Activated T-cell treated with anti-CD3 and anti-CD28 coated beads, Interleukin-2, amount 50 U/mL, for 24 hours (primary cell): ENCODE measurements around the gene FBH1.
"Not testable (repeated sequence)": the region's sequence is repeated elsewhere in the genome, so short reads cannot be mapped to it uniquely, and the experiment has no call there.

Source experiments
- DNase-seq: peaks from one replicate; pipeline ENCODE4 v3.0.0-alpha.2; 2020
- H3K27ac Mint-ChIP-seq: 2 replicates; pipeline ENCODE4 v1.8.0; 2020; ENCODE audit warnings: mild to moderate bottlenecking, mixed read lengths
- H3K27me3 Mint-ChIP-seq: 2 replicates; pipeline ENCODE4 v1.8.0; 2020; ENCODE audit warnings: mixed read lengths
- H3K36me3 Mint-ChIP-seq: 2 replicates; pipeline ENCODE4 v1.8.0; 2020; ENCODE audit warnings: low read depth, mixed read lengths
- H3K4me1 Mint-ChIP-seq: 2 replicates; pipeline ENCODE4 v1.8.0; 2020; ENCODE audit warnings: low read depth, mixed read lengths
- H3K4me3 Mint-ChIP-seq: 2 replicates; pipeline ENCODE4 v1.8.0; 2020; ENCODE audit warnings: mild to moderate bottlenecking, moderate library complexity, mixed read lengths
- H3K9me3 Mint-ChIP-seq: 2 replicates; pipeline ENCODE4 v1.8.0; 2020; ENCODE audit warnings: mixed read lengths

Gene FBH1

GRCh38 chr10:5904227-5904626 is 14.2 kb downstream of the FBH1 start:
- Mint-ChIP-seq H3K27ac (peak overlapping the region; percentile 74), H3K9me3 (no peaks in the 10 kb centered on the region), H3K27me3 (no peaks in the 10 kb centered on the region), H3K4me1 (peaks cover 27% of the 10 kb centered on the region), H3K36me3 (peaks cover 55% of the 10 kb centered on the region), H3K4me3 (no peak overlapping the region)
- DNase-seq: no peak

- H3K36me3 Mint-ChIP-seq: peaks cover 66% of the 10 kb centered on the region
- peak overlapping the region; percentile 10 for H3K27ac Mint-ChIP-seq
- H3K4me1 Mint-ChIP-seq: peaks cover 24% of the 10 kb centered on the region
- no peaks in the 10 kb centered on the region for H3K9me3 Mint-ChIP-seq
- no peak for DNase-seq
- no peak overlapping the region for H3K4me3 Mint-ChIP-seq
- H3K27me3 Mint-ChIP-seq: no peaks in the 10 kb centered on the region
Observed at GRCh38 chr10:5905854-5906507, 15.9 kb downstream of the FBH1 start.

- no peak for DNase-seq
- H3K36me3 Mint-ChIP-seq: peaks cover 73% of the 10 kb centered on the region
- H3K4me3 Mint-ChIP-seq: no peak overlapping the region
- no peak overlapping the region for H3K27ac Mint-ChIP-seq
- H3K27me3 Mint-ChIP-seq: no peaks in the 10 kb centered on the region
- H3K9me3 Mint-ChIP-seq: no peaks in the 10 kb centered on the region
- H3K4me1 Mint-ChIP-seq: peaks cover 23% of the 10 kb centered on the region
Observed at GRCh38 chr10:5906651-5907050, 16.6 kb downstream of the FBH1 start.

DNA sequence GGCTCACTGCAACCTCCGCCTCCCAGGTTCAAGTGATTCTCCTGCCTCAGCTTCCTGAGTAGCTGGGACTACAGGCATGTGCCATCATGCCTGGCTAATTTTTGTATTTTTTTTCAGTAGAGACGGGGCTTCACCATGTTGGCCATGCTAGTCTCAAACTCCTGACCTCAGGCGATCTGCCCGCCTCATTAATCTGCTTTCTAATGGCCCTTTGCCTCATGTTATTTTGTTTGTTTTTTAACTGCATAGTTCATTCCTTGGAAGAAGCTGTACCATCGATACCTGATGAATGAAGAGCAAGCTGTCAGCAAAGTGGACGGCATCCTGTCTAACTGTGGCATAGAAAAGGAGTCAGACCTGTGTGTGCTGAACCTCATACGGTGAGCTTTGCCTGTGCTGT is 18.6 kb downstream of the FBH1 start:
- H3K27me3 Mint-ChIP-seq: not testable (repeated sequence)

GRCh38 chr10:5910323-5911100 is 20.5 kb downstream of the FBH1 start:
- Mint-ChIP-seq H3K36me3 (peaks cover 94% of the 10 kb centered on the region), H3K27me3 (no peaks in the 10 kb centered on the region), H3K4me3 (no peak overlapping the region), H3K27ac (no peak overlapping the region), H3K9me3 (no peaks in the 10 kb centered on the region), H3K4me1 (peaks cover 10% of the 10 kb centered on the region)
- no peak for DNase-seq

More for the DNA sequence above, 18.6 kb downstream of the FBH1 start:
- not testable (repeated sequence) for DNase-seq, H3K9me3 Mint-ChIP-seq, H3K27ac Mint-ChIP-seq, H3K4me3 Mint-ChIP-seq
- peaks cover 83% of the 10 kb centered on the region for H3K36me3 Mint-ChIP-seq
- H3K4me1 Mint-ChIP-seq: peaks cover 18% of the 10 kb centered on the region

- H3K27ac Mint-ChIP-seq: no peak overlapping the region
- peaks cover 4% of the 10 kb centered on the region for H3K4me1 Mint-ChIP-seq
- DNase-seq: no peak
- H3K27me3 Mint-ChIP-seq: no peaks in the 10 kb centered on the region
- no peak overlapping the region for H3K4me3 Mint-ChIP-seq
- H3K36me3 Mint-ChIP-seq: peaks cover 94% of the 10 kb centered on the region
- H3K9me3 Mint-ChIP-seq: no peaks in the 10 kb centered on the region
Observed at GRCh38 chr10:5911670-5912069, 21.6 kb downstream of the FBH1 start.

- Mint-ChIP-seq H3K27ac (no peak overlapping the region), H3K4me3 (no peak overlapping the region), H3K4me1 (no peaks in the 10 kb centered on the region), H3K36me3 (peaks cover 96% of the 10 kb centered on the region), H3K9me3 (no peaks in the 10 kb centered on the region), H3K27me3 (no peaks in the 10 kb centered on the region)
- no peak for DNase-seq
Observed at GRCh38 chr10:5913736-5914135, 23.7 kb downstream of the FBH1 start.

DNA sequence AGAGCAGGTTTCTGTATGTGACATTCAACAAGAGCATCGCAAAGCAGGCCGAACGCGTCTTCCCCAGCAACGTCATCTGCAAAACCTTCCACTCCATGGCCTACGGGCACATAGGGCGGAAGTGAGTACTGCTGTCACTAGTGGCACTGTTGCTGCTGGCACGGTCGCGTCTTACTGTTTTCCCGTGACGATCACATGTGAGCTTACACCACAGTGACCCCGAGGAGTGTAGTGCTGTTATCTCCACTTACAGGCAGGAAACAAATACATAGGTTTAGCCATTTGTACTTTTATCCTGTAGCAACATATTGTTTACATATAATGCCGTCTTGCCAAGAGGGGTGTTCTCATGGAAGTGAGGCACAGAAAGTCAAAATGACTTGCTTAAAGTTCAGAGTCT is 25.4 kb downstream of the FBH1 start:
- no peak for DNase-seq
- no peaks in the 10 kb centered on the region for H3K9me3 Mint-ChIP-seq
- peaks cover under 1% of the 10 kb centered on the region for H3K4me1 Mint-ChIP-seq
- no peak overlapping the region for H3K4me3 Mint-ChIP-seq
- peaks cover 95% of the 10 kb centered on the region for H3K36me3 Mint-ChIP-seq
- no peak overlapping the region for H3K27ac Mint-ChIP-seq
- H3K27me3 Mint-ChIP-seq: no peaks in the 10 kb centered on the region

DNA sequence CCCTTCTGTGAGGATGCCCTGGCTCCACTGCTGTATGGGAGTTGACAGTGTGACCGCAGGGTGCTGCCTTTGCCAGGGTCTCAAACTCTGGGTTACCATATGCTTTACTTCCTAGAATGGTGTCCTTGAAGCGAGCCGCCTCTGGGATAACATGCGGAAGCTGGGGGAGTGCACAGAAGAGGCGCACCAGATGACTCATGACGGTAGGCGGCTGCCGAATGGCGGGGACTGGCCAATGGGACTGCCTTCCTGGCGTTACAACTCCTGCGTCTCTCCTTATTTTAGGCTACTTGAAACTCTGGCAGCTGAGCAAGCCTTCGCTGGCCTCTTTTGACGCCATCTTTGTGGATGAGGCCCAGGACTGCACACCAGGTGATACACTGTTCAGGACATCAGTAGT is 27.3 kb downstream of the FBH1 start:
- no peak for DNase-seq
- Mint-ChIP-seq H3K4me1 (peaks cover 3% of the 10 kb centered on the region), H3K27me3 (no peaks in the 10 kb centered on the region), H3K36me3 (peaks cover 98% of the 10 kb centered on the region), H3K9me3 (no peaks in the 10 kb centered on the region), H3K27ac (no peak overlapping the region), H3K4me3 (no peak overlapping the region)

DNA sequence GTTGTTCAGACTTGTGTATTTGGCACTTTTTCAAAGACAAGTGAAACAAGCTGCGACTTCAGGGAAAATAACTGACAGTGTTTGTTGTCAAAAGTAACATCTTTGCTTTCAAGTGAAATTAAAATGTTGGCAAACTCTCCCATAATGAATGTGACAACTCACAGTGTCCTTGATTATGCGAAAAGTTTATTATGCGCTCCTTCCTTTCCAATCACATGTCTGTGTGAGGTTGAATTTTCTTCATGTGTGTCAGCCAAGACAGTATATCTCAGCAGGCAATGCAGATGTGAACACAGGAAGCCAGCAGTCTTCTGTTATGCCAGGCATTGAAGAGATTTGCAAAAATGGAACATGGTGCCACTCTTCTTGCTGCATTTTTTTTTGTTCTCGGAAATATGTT is 28.7 kb downstream of the FBH1 start:
- Mint-ChIP-seq H3K9me3 (no peaks in the 10 kb centered on the region), H3K4me3 (no peak overlapping the region), H3K4me1 (peaks cover 3% of the 10 kb centered on the region), H3K27me3 (no peaks in the 10 kb centered on the region), H3K36me3 (peaks cover 99% of the 10 kb centered on the region), H3K27ac (no peak overlapping the region)
- DNase-seq: no peak

- no peaks in the 10 kb centered on the region for H3K27me3 Mint-ChIP-seq
- H3K27ac Mint-ChIP-seq: no peak overlapping the region
- H3K9me3 Mint-ChIP-seq: no peaks in the 10 kb centered on the region
- peaks cover 3% of the 10 kb centered on the region for H3K4me1 Mint-ChIP-seq
- no peak for DNase-seq
- H3K36me3 Mint-ChIP-seq: peaks cover 99% of the 10 kb centered on the region
- no peak overlapping the region for H3K4me3 Mint-ChIP-seq
Observed at GRCh38 chr10:5919568-5919967, 29.5 kb downstream of the FBH1 start.

DNA sequence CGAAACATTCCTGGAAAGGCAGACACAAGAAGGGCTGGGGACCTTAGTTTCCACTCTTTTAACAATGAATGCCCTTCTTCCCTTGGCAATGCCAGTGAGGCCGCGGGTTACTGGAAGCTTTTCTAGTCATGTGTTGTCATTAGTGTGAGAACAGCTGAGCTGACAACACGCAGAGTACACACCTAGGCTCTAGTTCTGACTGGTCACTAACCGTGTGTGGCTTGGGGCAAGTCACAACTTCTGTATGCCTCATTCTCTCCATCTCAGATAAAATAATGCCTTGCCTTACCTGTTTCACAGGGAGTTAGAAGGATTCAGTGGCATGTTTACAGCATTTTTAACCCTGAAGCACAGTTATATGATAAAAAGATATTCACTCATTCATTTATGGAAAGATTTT is 31.7 kb downstream of the FBH1 start:
- H3K27me3 Mint-ChIP-seq: no peaks in the 10 kb centered on the region
- no peak overlapping the region for H3K27ac Mint-ChIP-seq
- no peak for DNase-seq
- H3K9me3 Mint-ChIP-seq: no peaks in the 10 kb centered on the region
- no peak overlapping the region for H3K4me3 Mint-ChIP-seq
- H3K4me1 Mint-ChIP-seq: peaks cover 3% of the 10 kb centered on the region
- peaks cover 98% of the 10 kb centered on the region for H3K36me3 Mint-ChIP-seq

GRCh38 chr10:5924889-5925288 is 34.8 kb downstream of the FBH1 start:
- Mint-ChIP-seq H3K9me3 (no peaks in the 10 kb centered on the region), H3K36me3 (peaks cover 97% of the 10 kb centered on the region), H3K4me1 (peaks cover 3% of the 10 kb centered on the region), H3K27me3 (no peaks in the 10 kb centered on the region), H3K4me3 (no peak overlapping the region), H3K27ac (no peak overlapping the region)
- DNase-seq: no peak

DNA sequence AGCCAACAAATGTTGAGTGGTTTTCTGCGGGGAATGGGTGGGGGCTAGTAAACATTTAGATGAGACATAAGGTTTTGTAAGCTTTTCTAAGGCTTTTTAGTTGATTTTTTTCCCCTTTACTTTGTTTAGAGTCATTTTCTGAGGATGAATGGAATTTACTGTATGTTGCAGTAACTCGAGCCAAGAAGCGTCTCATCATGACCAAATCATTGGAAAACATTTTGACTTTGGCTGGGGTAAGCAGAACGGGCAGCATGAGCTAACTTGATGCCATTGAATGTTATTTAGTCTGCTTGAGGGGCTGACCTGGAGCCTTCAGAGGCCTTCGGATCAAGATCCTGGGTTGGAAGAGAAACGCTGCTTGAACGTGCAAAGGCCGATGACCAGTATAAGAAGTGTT is 37.3 kb downstream of the FBH1 start:
- H3K9me3 Mint-ChIP-seq: no peaks in the 10 kb centered on the region
- no peak overlapping the region for H3K27ac Mint-ChIP-seq
- H3K4me3 Mint-ChIP-seq: no peak overlapping the region
- DNase-seq: no peak
- H3K27me3 Mint-ChIP-seq: no peaks in the 10 kb centered on the region
- peaks cover 94% of the 10 kb centered on the region for H3K36me3 Mint-ChIP-seq
- H3K4me1 Mint-ChIP-seq: no peaks in the 10 kb centered on the region

- Mint-ChIP-seq H3K4me1 (no peaks in the 10 kb centered on the region), H3K36me3 (peaks cover 92% of the 10 kb centered on the region), H3K4me3 (no peak overlapping the region), H3K27ac (no peak overlapping the region), H3K27me3 (no peaks in the 10 kb centered on the region), H3K9me3 (no peaks in the 10 kb centered on the region)
- no peak for DNase-seq
Observed at GRCh38 chr10:5929442-5929841, 39.4 kb downstream of the FBH1 start.
